Gastroesophageal sphincter (tissue), 4 donors: Measurements from ENCODE around the gene FAM222B. TPM values are rescaled to one million over a fixed set of nuclear protein-coding genes. Genes with fewer than 3 reads are reported as not detected.
"Not testable (repeated sequence)": the region's sequence is repeated elsewhere in the genome, so short reads cannot be mapped to it uniquely, and the experiment has no call there.

Experiments
- ATAC-seq: fragments of 150-250 bp; one replicate; pipeline ENCODE4 v1.9.1; 2016; ENCODE audit warnings: mild to moderate bottlenecking, moderate library complexity
- H3K27ac ChIP-seq, 4 donors: fragments of 200-600 bp; sonication (generic) in 3 of 4; 1 replicate in 3 of 4; 2 replicates in 1 of 4; pipeline ENCODE4 v1.5.1; 2016 to 2019
- H3K27me3 ChIP-seq: fragments of 200-600 bp; sonication (generic); one replicate; pipeline ENCODE4 v1.5.1; 2019
- H3K36me3 ChIP-seq, 2 donors: fragments of 200-600 bp; sonication (generic); one replicate each; pipeline ENCODE4 v1.5.1; 2019; ENCODE audit warnings: control low read depth in 1 of 2
- H3K4me1 ChIP-seq, 3 donors: fragments of 200-600 bp; sonication (generic); 1 replicate in 2 of 3; 2 replicates in 1 of 3; pipeline ENCODE4 v1.5.1; 2016 to 2019; ENCODE audit warnings: control low read depth in 2 of 3
- H3K4me3 ChIP-seq, 2 donors: fragments of 200-600 bp; sonication (generic); one replicate each; pipeline ENCODE4 v1.5.1; 2019; ENCODE audit warnings: mild to moderate bottlenecking in 1 of 2, moderate library complexity in 1 of 2
- H3K9me3 ChIP-seq, 3 donors: fragments of 200-600 bp; sonication (generic); one replicate each; pipeline ENCODE4 v1.5.1; 2017 to 2019; ENCODE audit warnings: control low read depth in 2 of 3
- CTCF ChIP-seq, 4 experiments: fragments of 200-600 bp in 2 of 4; fragments of 450-650 bp in 2 of 4; sonication (generic) in 1 of 4; IDR thresholded peaks; one replicate each; pipeline ENCODE4 v1.5.1; 2017 to 2019; ENCODE audit warnings: antibody characterized with exemption in 4 of 4, mild to moderate bottlenecking in 2 of 4, moderate library complexity in 2 of 4
- EP300 ChIP-seq: sonication (generic); formaldehyde crosslinking; IDR thresholded peaks from one replicate; pipeline ENCODE4 v1.6.1; 2017; ENCODE audit warnings: antibody characterized with exemption, mild to moderate bottlenecking
- POLR2A ChIP-seq, 2 donors: fragments of 450-650 bp; IDR thresholded peaks; one replicate each; pipeline ENCODE4 v1.6.1; 2017; ENCODE audit warnings: antibody characterized with exemption in 2 of 2, mild to moderate bottlenecking in 2 of 2, moderate library complexity in 1 of 2
- POLR2AphosphoS5 ChIP-seq: sonication (generic); formaldehyde crosslinking; IDR thresholded peaks from one replicate; pipeline ENCODE4 v1.6.1; 2017; ENCODE audit warnings: antibody characterized with exemption
- WGBS, 2 donors: methylation state at CpG; one replicate each; pipeline ENCODE4 v1.1.5; 2018; ENCODE audit warnings: low coverage in 1 of 2; 5-methylcytosine and 5-hydroxymethylcytosine counted together
- total RNA-seq, 4 donors: library from RNA; depleted of rRNA; stranded (reverse); fragments of >200 nt; gene quantifications; one replicate each; pipeline ENCODE4 v1.1.0, GENCODE V29; 2016

The FAM222B gene
- total RNA-seq, 4 donors from 2014 or later: 15.5 to 47.6 (median 21.6) TPM

GRCh38 chr17:28849281-28849680, 6.7 kb upstream of the FAM222B start:
- Histone ChIP-seq H3K9me3 (no peaks in the 10 kb centered on the region), H3K36me3 (no peaks in the 10 kb centered on the region), H3K4me1 (peaks cover 0 to 3% (median 0%) of the 10 kb centered on the region in 3 donors), H3K27ac (no peak overlapping the region), H3K4me3 (no peak overlapping the region), H3K27me3 (no peaks in the 10 kb centered on the region)
- TF ChIP-seq POLR2A (IDR thresholded peaks at IDR 0.05) (no peak), CTCF (IDR thresholded peaks at IDR 0.05) (no peak), POLR2AphosphoS5 (no peak), EP300 (no peak)
- WGBS, 2 donors: 59 to 77% methylated on average over 4 to 5 of the region's 5 CpGs
- no peak for ATAC-seq

GRCh38 chr17:28848667-28849066, 6.1 kb upstream of the FAM222B start:
- not testable (repeated sequence) for H3K27me3 ChIP-seq, H3K36me3 ChIP-seq, H3K4me3 ChIP-seq, H3K4me1 ChIP-seq, ATAC-seq, H3K9me3 ChIP-seq, H3K27ac ChIP-seq
- TF ChIP-seq CTCF (IDR thresholded peaks at IDR 0.05): peak in 3 of 4 experiments; percentile 12 to 32 (median 13)
- WGBS, 2 donors: 80% methylated on average over 2 of the region's 15 CpGs; no CpG with 5 or more reads in 1 of the 2 donors

GRCh38 chr17:28846699-28847098, 4.1 kb upstream of the FAM222B start:
- H3K27me3 ChIP-seq, H3K36me3 ChIP-seq, ATAC-seq, H3K27ac ChIP-seq, H3K9me3 ChIP-seq, H3K4me3 ChIP-seq: not testable (repeated sequence)
- WGBS, 2 donors: 83 to 88% methylated on average over 1 to 5 of the region's 9 CpGs
- peaks cover 0 to 12% (median 0%) of the 10 kb centered on the region in 3 donors for H3K4me1 ChIP-seq

- Histone ChIP-seq H3K36me3 (no peaks in the 10 kb centered on the region), H3K9me3 (no peaks in the 10 kb centered on the region), H3K27ac (no peak overlapping the region), H3K4me3 (no peak overlapping the region), H3K27me3 (no peaks in the 10 kb centered on the region), H3K4me1 (peaks cover 0 to 17% (median 4%) of the 10 kb centered on the region in 3 donors)
- no peak for ATAC-seq
- WGBS, 2 donors: 89 to 91% methylated on average over 5 to 6 of the region's 10 CpGs
- no peak for TF ChIP-seq POLR2A (IDR thresholded peaks at IDR 0.05)
- no peak for TF ChIP-seq POLR2AphosphoS5
- TF ChIP-seq EP300: no peak
- TF ChIP-seq CTCF (IDR thresholded peaks at IDR 0.05): no peak
These were observed 3.6 kb upstream of the FAM222B start for GRCh38 chr17:28846231-28846630.

DNA sequence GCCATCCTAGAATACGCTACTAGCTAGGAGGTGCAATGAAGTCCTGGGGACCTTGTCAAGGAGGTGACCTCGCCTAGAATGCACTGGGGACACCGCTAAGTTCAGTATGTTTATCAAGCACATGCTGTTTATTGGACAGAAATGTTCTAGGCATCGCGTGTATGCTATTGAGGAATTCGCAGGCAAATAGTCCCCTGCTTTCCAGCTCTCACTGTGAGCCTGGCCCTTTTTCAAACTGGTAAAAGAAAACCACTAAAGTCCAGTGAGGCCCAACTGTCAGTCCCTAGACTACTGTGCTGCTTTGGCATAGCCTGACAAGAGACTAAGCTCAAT, 1.2 kb upstream of the FAM222B start:
- Histone ChIP-seq H3K4me1 (peaks cover 0 to 35% (median 4%) of the 10 kb centered on the region in 3 donors), H3K9me3 (no peaks in the 10 kb centered on the region), H3K27me3 (no peaks in the 10 kb centered on the region), H3K27ac (no peak overlapping the region), H3K4me3 (no peak overlapping the region), H3K36me3 (no peaks in the 10 kb centered on the region)
- WGBS, 2 donors: 95 to 98% methylated on average over 5 to 6 of the region's 6 CpGs
- no peak for ATAC-seq
- no peak for TF ChIP-seq POLR2AphosphoS5
- no peak for TF ChIP-seq EP300
- TF ChIP-seq POLR2A (IDR thresholded peaks at IDR 0.05): no peak
- no peak for TF ChIP-seq CTCF (IDR thresholded peaks at IDR 0.05)

GRCh38 chr17:28841901-28842281, 699 bp downstream of the FAM222B start:
- no peak for TF ChIP-seq POLR2A (IDR thresholded peaks at IDR 0.05)
- no peak for TF ChIP-seq POLR2AphosphoS5
- TF ChIP-seq CTCF (IDR thresholded peaks at IDR 0.05): no peak
- TF ChIP-seq EP300: no peak
- no peaks in the 10 kb centered on the region for H3K27me3 ChIP-seq
- ATAC-seq: peak; percentile 13

More at GRCh38 chr17:28841901-28842281, 699 bp downstream of the FAM222B start:
- peak overlapping the region; percentile 49 to 85 for H3K4me3 ChIP-seq
- peaks cover 0 to 35% (median 4%) of the 10 kb centered on the region in 3 donors for H3K4me1 ChIP-seq
- WGBS, 2 donors: 1% methylated on average over 6 of the region's 6 CpGs
- H3K9me3 ChIP-seq: no peaks in the 10 kb centered on the region
- no peaks in the 10 kb centered on the region for H3K36me3 ChIP-seq
- peak overlapping the region; percentile 5 to 86 (median 86) for H3K27ac ChIP-seq
